C1 segment of cervical spinal cord (tissue), 14 donors: ENCODE data around the gene NRSN2.

Experiments
- DNase-seq, 14 donors: peaks; one replicate each; lab custom pipeline; 2025; lab: John Stamatoyannopoulos, UW

Gene NRSN2

DNA sequence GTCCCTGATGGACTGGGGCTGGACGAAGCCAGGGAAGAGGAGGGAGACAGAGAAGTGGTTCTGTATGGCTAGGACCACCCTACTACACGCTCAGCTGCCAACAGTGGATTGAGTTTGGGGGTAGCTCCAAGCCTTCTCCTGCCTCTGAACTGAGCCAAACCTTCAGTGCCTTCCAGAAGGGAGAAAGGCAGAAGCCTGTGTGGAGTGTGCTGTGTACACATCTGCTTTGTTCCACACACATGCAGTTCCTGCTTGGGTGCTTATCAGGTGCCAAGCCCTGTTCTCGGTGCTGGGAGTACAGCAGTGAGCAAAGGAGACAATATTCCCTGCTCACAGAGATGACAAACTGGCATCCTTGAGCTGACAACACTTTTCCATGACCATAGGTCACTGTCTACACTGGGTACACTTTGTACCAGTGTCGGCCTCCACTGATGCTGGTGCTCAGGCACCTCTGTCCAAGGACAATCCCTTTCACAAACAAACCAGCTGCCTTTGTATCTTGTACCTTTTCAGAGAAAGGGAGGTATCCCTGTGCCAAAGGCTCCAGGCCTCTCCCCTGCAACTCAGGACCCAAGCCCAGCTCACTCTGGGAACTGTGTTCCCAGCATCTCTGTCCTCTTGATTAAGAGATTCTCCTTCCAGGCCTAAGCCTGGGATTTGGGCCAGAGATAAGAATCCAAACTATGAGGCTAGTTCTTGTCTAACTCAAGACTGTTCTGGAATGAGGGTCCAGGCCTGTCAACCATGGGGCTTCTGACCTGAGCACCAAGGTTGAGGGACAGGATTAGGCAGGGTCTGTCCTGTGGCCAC is 49.9 kb downstream of the NRSN2 start:
- DNase-seq: no peak

DNA sequence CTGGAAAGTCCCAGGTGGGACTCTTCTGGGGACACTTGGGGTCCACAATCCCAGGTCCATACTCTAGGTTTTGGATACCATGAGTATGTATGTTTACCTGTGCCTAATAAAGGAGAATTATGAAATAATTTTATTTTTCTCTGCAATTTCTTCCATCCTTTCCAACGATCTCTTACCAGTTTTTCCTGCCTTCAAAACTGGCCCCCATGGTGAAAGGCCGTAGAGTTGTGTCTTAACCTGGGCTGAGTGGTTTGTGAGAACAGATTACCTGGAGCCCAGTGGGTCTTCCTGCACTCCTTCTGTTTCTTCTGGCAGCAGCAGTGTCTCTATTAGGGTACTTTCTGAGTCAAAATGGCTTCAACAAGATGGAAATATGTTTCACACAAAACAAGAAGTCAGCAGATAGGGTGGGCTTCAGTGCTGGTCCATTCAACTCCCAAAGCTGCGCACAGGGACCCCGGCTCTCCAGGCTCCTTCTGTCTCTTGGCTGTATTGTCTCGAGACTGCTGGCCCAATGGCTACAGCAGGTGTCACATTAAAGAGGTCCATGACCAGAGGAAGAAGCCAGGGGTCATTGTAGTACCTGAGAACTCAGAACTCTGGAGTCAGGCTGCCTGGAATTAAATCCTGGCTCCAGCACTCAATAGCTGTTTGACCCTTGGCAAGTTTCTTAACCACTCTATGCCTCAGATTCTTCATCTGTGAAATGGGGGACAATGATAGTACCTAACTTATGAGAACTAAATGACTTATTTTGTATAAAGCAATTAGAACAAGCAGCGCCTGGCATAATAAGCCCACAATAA is 50.7 kb downstream of the NRSN2 start:
- no peak for DNase-seq

DNA sequence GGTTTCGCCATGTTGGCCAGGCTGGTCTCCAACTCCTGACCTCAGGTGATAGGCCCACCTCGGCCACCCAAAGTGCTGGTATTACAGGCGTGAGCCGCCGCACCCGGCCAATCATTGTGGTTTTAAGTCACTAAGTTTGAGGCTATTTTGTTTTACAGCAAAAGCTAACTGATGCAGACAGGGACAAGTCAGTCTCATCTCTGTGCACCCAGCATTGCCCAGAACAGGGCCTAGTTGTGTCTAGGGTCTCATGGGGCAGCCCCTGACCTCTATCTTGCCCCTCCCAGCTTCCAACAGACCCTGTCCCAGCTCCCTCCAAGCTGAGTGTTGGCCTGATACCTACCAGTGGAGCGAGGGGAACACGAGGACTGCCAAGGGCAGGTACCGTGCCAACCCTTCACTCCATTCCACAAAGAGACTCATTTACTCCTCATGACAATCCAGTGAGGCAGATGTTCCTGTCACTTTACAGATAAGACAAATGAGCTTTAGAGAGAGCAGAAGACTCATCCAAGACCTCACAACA is 52.3 kb downstream of the NRSN2 start:
- no peak for DNase-seq

DNA sequence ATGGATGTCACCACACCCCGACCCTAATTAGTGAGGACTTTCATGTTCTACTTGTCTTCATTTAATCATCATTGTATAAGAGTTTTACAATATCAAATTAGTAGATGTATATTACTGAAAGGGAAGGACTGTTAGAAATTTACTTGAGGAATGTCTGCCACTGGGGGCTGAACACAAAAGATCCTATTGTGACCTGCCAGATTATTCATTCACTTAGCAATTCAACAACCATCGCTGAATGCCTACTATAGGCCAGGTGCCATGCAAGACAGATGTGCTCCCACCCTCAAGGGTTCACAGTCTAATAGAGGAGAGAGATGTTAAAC is 53.2 kb downstream of the NRSN2 start:
- DNase-seq: no peak

DNA sequence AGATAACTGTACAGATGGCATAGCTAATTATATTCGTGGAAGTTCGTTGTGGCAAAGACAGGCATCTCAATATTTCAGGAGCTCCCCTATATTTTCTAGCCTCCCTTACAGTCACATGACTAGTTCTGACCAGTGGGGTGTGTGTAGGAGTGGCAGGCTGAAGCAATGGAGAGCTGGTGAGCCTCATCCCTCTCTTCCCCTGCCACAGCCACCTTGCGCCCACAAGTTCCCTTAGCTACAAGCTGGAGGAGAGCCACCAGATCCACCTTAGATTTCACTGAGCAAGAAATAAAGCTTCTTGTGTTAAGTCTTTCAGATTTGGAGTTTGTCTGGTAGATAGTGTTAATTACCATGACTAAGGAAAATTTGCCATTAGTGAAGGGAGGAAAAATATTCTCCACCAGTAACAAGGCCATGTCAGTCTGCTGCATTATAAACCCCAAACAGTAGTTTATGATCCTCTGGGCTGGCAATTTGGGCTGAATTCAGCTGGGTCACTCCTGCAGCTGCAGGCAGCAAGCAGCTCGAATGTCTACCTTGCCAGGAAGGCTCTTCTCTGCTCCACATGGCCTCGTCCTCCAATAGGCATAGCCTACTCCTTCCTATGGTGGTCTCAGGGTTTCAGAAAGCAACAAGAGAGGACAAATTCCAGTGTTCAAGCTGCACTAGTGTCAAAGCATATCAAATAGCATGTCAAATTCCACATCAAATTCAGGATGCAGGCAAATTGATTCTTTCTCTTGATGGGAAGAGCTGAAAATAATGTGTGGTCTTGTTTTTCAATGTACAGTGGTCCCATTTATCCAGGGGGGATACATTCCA is 53.8 kb downstream of the NRSN2 start:
- no peak for DNase-seq

DNA sequence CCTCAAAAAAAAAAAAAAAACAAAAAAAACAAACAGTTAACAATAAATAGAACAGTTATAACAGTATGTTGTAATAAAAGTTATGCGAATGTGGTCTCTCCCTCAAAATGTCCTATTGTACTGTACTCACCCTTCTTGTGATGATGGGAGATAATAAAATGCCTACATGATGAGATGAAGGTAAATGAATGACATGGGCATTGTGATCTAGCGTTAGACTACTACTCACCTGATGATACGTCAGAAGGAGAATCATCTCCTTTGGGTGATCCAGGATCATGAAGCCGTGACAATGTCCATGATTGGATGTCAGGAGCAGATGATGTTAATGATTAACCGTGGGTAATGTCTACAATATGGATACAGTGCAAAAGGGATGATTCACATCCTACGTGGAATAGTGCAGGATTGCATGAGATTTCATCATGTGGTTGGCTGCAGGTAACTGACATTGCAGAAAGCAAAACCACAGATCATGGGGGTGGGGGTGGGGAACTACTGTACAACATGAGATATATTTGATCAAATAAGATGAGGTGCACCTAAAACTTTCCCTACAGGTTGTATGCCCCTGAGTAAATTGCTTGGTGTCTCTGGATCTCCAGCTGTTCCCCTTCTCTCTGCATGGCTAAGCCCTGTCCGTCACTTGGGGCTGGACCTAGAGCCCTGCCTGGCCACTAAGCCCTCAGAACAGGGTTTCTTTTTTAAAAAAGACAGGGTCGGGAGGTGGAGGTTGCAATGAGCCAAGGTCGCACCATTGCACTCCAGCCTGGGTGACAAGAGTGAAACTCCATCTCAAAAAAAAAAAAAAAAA is 55.0 kb downstream of the NRSN2 start:
- DNase-seq: no peak

DNA sequence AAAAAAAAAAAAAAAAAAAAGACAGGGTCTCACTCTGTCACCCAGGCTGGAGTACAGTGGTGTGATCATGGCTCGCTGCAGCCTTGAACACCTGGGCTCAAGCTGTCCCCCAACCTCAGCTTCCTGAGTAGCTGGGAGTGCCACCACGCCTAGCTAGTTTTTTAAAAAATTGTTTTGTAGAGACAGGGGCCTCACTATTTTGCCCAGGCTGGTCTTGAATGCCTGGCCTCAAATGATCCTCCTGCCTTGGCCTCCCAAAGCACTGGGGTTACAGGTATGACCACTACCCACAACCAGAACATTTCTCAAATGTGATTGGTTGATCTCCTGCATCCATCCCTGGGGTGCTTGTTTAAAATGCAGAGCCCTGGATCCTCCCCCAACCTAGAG is 55.6 kb downstream of the NRSN2 start:
- DNase-seq: no peak

DNA sequence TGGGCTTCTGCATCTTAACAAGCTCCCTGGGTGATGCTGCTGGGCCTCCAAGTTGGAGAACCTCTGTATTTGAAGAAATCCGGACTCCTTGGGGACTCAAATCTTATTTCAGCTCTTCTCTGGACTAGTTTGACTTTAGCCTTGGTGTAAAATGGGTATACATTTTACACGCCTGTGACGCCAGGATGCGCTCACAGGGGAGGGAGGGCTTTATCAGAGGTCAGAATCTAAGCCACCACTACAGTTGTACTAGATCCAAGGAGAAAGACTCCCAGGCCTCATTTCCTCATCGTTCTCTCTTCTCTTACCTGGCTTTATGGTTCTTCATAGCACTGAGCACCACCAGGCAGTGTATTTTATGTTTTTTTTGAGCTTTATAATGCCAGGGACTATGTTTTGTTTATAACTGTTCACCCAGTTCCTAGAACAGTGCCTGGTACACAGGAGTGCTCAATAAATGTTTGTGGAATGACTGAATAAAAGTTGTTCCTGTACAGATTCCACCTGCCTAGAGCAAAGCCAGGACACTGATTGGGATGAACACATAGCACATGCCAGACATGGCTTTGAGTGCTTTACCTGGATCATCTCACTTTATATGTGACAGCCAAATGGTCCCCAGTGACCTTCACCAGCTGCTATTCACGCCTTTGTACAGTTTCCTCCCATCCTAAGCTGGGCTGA is 56.1 kb downstream of the NRSN2 start:
- DNase-seq: no peak

DNA sequence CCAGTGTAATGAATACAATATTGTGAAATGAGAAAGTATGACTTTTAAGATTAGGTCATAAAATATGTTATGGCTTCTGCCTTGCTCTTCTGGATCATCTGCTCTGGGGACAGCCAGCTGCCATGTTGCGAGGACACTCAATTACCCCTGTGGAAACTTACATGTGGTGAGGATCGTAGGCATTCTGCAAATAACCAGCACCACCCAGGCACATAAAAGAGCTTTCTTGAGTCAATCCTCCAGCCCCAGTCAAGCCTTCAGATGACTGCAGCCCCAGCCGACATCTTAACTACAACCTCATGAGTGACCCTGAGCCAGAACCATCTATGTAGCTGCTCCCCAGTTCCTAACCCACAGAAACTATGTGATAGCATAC is 56.7 kb downstream of the NRSN2 start:
- no peak for DNase-seq

DNA sequence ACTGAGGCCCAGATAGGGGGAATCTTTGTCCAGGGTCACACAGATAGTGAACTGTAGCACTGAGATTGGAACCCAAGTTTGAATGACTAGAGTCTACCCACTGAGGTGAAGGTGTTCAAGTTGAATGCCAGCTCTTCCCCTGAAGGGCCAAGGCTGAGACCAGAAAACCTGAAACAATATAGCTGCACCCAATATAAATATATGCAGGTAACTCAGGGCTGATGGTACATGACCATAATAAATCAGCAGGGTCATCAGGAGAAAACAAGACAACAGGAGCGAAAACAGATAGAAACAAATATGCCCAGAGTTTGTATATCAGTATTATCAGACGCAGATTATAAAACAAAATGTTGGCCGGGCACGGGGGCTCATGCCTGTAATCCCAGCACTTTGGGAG is 57.2 kb downstream of the NRSN2 start:
- DNase-seq: no peak
